ENCODE data around the gene NAXE.
"Not testable (repeated sequence)": the region's sequence is repeated elsewhere in the genome, so short reads cannot be mapped to it uniquely, and the experiment has no call there.

The NAXE gene

GRCh38 chr1:156571261-156571852 is 20.2 kb upstream of the NAXE start:
- no peak for DNase-seq

GRCh38 chr1:156571919-156572662 is 19.5 kb upstream of the NAXE start, which contains the start of gene IQGAP3:
Gene IQGAP3, minus strand, starts transcription at chr1:156572565. Its CDS starts 36 bp downstream, at chr1:156572529.
- peak; percentile 55 for DNase-seq

GRCh38 chr1:156572663-156573018 is 18.9 kb upstream of the NAXE start:
- no peak for DNase-seq

DNA sequence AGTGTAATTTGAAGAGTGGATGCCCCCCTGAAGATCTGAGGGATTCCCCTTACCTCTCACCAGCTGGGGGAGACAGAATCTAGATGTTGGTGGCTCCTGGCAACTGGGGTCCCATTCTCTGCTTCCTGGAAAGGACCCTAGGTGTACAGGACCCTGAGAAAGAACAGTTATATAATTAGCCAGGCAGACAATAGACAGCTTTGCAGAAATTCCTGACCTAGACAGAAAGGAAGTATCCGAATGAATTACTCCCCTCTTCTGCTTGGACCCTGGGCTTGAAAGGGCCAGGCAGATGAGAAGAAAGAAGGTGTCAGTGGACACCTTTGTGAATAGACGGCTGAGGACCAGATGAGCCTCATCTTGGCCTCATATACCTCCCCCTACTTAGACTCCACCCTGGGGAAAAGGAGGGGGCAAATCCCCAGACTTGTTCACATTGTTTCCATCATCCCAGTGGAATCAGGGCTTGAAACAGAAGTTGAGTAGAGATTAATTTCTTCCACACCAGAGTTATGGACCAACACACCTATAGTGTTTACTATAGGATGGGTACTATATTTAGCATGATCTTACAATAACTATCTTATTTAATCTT is 17.4 kb upstream of the NAXE start:
- DNase-seq, result no peak

DNA sequence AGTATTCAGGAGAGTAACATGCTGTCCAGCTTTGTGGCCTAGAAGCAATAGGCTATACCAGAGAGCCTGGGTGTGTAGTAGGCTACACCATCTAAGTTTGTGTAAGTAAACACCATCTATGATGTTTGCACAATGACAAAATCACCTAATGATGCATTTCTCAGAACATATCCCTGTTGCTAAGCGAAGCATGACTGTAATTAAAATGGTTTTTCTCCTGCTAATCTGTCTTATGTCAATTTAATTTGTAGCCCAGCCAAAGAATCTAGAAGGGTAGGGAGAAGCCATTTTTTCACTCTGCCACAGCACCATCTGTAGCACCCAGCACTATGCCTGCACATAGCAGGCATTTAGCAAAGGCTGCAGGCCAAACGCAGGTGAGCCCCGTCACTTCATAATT is 14.0 kb upstream of the NAXE start:
- no peak for DNase-seq

DNA sequence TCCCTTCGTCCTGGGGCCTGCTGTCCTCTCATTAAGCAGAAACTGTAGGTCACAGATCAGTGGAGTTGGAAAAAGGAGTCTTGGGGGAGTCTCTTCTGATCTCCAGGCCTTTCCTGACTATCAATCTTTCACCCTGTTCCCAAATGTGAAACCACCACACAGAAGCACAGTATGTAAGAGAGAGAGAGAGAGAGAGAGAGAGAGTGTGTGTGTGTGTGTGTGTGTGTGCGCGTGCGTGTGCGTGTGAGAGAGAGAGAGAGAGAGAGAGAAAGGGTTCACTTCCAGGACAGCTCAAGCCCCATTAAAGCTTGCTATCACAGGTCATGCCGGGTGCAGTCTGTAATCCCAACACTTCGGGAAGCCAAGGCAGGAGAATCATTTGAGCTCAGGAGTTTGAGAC is 13.5 kb upstream of the NAXE start:
- no peak for DNase-seq

DNA sequence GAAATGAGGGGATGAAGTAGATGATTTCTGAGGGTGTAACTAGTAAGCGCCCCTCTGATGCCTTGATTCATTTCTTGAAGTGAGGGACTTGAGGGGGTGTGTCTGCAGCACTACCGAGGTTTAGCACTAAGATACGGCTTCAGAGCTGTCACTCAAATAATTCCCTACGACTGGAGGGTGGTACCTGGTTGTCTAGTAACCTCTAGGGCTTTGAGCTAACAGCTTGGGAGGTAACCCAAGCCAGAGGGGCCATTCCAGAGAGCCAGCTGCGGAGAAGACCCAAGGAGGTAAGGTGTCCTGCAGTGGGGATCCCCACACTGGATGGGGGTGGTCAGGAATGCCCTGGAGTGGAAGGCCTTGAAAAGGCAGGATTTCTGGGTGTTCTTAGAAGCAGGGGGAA is 12.1 kb upstream of the NAXE start, which contains the start of gene TTC24:
Gene TTC24, plus strand, starts transcription at position 252 of the 400 bp plus-strand sequence. CDS start 1,642 bp downstream, outside the sequence.
- DNase-seq, result no peak

- DNase-seq, result no peak
These were observed 9.8 kb upstream of the NAXE start for GRCh38 chr1:156581661-156582387.

DNA sequence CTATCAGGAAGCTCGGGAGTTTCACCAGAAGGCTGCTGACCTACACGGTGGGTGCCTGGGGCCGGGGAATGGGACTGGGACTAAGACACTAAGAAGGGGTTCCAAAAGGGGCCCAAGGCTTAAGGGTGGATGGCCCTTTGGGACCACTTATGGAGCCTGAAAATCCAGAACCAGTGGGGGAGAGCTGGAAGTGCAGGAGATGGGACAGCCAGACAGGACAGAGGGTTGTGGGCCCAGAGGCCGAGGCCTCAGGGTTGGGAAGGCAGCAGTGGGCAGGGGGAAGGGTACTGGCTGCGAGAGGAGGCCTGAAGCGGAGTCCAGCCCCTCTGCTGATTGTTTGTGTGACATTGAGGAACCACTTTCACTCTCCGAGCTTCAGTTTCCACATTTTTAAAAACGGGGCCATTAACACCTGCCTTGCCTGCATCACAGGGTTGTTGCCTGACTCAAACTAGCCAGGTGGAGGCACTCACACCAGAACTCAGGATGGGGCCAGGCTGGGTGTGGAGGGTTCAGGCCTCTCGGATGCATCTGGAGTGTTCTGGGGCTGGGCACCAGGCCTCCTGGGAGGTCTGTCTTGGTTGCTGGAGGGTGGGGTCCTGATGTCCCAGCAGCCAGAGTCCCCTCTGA is 9.1 kb upstream of the NAXE start:
- DNase-seq, result no peak

GRCh38 chr1:156583821-156584622 is 7.6 kb upstream of the NAXE start:
- no peak for DNase-seq

GRCh38 chr1:156584813-156585212 is 6.8 kb upstream of the NAXE start:
- DNase-seq, result no peak

DNA sequence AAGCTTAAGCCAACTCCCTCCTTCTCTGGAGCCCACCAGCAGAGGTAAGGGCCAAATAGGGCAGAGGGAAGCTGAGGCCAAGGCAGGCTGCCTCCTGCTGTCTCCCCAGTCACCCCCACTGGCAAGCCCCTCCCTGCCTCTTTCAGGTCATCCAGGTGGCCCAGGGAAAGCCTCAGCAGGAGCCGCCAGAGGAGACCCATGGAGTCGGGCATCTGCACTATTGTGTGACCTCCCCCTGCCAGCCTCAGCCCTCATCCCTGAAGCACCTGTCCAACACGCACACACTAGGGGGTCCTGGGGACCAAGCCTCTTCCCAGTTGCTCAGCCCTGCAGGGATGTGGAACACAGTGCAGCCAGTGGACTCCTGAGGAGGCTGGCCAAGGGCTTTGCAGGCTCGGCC is 5.3 kb upstream of the NAXE start:
- DNase-seq, result no peak

GRCh38 chr1:156586892-156587477 is 4.6 kb upstream of the NAXE start:
- no peak for DNase-seq

- not testable (repeated sequence) for DNase-seq
These were observed 3.6 kb upstream of the NAXE start for GRCh38 chr1:156587927-156588326.

GRCh38 chr1:156589546-156589945 is 2.0 kb upstream of the NAXE start:
- no peak for DNase-seq

DNA sequence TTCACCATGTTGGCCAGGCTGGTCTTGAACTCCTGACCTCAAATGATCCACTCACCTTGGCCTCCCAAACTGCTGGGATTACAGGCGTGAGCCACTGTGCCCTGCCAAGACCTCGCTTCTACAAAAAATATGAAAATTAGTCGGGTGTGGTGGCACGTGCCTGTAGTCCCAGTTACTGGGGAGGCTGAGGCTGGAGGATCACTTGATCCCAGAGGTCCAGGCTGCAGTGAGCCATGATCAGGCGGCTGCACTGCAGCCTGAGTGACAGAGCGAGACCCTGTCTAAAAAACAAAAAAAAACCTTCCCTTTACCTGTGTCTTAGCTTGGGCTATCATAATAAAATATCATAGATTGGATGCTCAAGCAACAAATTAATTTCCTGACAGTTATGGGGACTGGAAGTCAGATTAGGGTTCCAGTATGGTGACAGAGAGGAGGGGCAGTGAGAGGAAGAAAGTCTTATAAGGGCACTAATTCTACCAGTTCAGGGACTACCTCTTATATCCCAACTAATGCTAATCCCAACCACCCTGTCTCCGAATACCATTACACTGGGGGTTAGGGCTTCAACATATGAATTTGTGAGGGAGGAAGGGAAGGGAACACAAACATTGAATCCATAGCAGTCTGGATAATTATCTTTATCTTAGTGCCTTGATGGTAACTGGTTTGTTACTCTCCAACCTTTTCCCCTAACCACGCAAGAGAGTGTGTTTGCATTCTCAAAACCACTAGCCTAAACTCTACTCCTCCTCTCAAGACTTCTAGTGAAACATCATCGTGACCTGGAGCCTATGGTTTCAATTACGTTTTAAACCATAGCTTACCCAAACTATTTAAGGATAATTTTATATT is 1.0 kb upstream of the NAXE start:
- DNase-seq, result no peak

DNA sequence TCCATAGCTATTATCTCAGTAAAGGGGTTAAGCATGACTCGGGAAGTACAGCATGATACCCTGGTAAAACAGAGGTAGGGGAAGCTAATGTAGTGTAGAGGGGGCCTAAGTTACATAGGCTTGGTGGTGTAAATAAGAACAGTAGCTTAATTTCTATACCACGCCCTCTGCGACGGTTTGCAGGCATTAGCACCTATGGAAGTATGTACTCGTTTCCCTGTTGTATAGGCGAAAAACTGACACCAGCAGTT is 470 bp upstream of the NAXE start:
- DNase-seq, result no peak

DNA sequence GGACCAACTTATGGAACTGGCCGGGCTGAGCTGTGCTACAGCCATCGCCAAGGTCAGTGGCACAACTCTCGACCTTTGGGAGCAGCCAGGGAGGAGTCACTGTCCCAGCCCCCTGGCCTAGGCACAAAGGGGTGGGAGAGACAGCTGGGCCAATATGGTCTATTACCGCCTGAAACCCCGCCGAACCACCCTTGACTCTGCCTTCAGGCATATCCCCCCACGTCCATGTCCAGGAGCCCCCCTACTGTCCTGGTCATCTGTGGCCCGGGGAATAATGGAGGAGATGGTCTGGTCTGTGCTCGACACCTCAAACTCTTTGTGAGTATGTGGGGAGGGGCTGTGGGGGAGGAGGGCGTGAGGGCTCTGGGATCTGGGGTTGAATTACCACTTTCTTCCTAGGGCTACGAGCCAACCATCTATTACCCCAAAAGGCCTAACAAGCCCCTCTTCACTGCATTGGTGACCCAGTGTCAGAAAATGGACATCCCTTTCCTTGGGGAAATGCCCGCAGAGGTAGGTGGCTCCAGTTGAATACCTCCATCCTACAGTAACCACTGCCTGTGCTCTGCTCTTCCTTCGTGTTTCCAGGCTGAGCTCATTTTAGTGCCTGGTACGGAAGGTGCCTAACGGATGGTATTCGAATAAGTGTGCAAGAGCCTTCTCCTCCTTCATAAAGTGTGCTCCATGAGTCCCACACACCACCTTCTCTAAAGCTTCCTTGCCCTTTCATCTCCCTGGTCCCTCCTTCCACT is 758 bp downstream of the NAXE start:
- no peak for DNase-seq

DNA sequence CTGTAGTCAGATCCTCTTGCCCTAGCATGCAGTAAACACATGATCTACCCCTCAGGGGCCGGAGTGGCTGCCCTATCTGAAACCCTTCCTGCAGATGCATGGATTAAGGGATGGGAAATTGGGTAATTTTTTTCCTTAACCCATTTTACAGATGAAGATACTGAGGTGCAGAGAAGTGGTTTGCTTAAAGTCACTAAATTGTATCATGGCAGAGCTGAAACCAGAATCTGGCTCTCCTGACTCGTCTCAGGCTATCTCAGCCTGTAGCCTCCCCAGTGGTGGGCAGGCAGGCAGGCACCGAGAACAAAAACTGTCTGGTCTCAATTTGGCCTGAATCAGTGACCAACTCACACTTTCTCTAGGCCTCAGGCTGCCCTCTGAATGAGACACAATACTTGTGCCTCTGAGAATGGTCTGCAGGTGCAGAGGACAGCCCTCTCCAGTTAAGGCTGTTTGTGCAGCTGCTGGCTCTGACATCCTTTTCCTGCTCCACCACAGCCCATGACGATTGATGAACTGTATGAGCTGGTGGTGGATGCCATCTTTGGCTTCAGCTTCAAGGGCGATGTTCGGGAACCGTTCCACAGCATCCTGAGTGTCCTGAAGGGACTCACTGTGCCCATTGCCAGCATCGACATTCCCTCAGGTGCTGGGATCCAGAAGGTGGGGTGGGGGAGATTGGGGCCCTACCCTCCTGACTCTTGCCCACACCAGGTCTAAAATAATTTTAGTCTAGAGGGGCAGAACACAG is 1.5 kb downstream of the NAXE start:
- no peak for DNase-seq

GRCh38 chr1:156593661-156593989 is 2.0 kb downstream of the NAXE start:
- no peak for DNase-seq
